SU-DHL-6 (cell line): ENCODE results near the gene GPC3.

ENCODE experiments used
- CTCF ChIP-seq: fragments of 200-600 bp; sonication (generic); IDR thresholded peaks from one replicate; pipeline ENCODE4 v1.5.1; 2017; ENCODE audit warnings: antibody characterized with exemption, mild to moderate bottlenecking, low read length, moderate library complexity; ENCODE audit not compliant: insufficient read depth, poor library complexity, severe bottlenecking
- EZH2phosphoT487 ChIP-seq: fragments of 200-600 bp; sonication (generic), shearing (Covaris generic); conservative IDR thresholded peaks from 2 replicates; pipeline ENCODE4 v1.6.1; 2018; ENCODE audit warnings: mild to moderate bottlenecking, antibody characterized with exemption, low read length, moderate library complexity, mixed read lengths

- TF ChIP-seq CTCF (no peak), EZH2phosphoT487 (no peak)
Measured at GRCh38 chrX:133961046-133961445, 24.3 kb downstream of the GPC3 start.
